H1 (cell line): Measurements from ENCODE around the gene OR2A25. TPM values are rescaled to one million over a fixed set of nuclear protein-coding genes. Genes with fewer than 3 reads are reported as not detected.
"Not testable (repeated sequence)": the region's sequence is repeated elsewhere in the genome, so short reads cannot be mapped to it uniquely, and the experiment has no call there.

Experiments used
- CTCF ChIA-PET: fragments of 300-600 bp; sonication (Branson Sonifier 250); formaldehyde crosslinking; loops from one replicate; lab custom pipeline; 2021; ENCODE audit not compliant: partially characterized antibody; lab: Charles Lee
- POLR2A ChIA-PET: fragments of 300-600 bp; sonication (Branson Sonifier 250); formaldehyde crosslinking; loops from one replicate; lab custom pipeline; 2021; ENCODE audit warnings: inconsistent platforms; ENCODE audit not compliant: partially characterized antibody; lab: Charles Lee
- DNase-seq, 2 experiments: peaks; one replicate each; pipeline versions ENCODE4 v3.0.0 to v3.0.0-alpha.2; 2010 to 2022; ENCODE audit warnings: low spot score in 2 of 2, low read depth in 1 of 2, mixed read lengths in 1 of 2
- FAIRE-seq: peaks from 2 replicates; lab custom pipeline; 2011; peaks lifted over from hg19 to GRCh38; lab: Jason Lieb, UNC
- H2AFZ ChIP-seq: 2 replicates; pipeline ENCODE4 v1.8.1; 2012; ENCODE audit warnings: low read length, inconsistent platforms
- H2AK5ac ChIP-seq: 2 replicates; pipeline ENCODE4 v1.6.1; 2013; ENCODE audit warnings: low read depth, low read length
- H2BK120ac ChIP-seq: replicated peaks from 2 replicates; pipeline ENCODE3; 2013; ENCODE audit warnings: low read depth, low read length, inconsistent platforms
- H2BK12ac ChIP-seq: 2 replicates; pipeline ENCODE4 v1.6.1; 2013; ENCODE audit warnings: low read depth, low read length
- H2BK15ac ChIP-seq: 2 replicates; pipeline ENCODE4 v1.6.1; 2013; ENCODE audit warnings: low read length
- H2BK20ac ChIP-seq: 2 replicates; pipeline ENCODE4 v1.6.1; 2013; ENCODE audit warnings: low read length
- H2BK5ac ChIP-seq: 2 replicates; pipeline ENCODE4 v1.6.1; 2013; ENCODE audit warnings: low read depth, low read length
- H3K14ac ChIP-seq: 2 replicates; pipeline ENCODE4 v1.6.1; 2013; ENCODE audit warnings: inconsistent platforms; ENCODE audit not compliant: insufficient read length
- H3K18ac ChIP-seq: 2 replicates; pipeline ENCODE4 v1.6.1; 2013; ENCODE audit warnings: low read length; ENCODE audit errors: extremely low read depth
- H3K23ac ChIP-seq: 2 replicates; pipeline ENCODE4 v1.6.1; 2013; ENCODE audit warnings: inconsistent platforms; ENCODE audit not compliant: insufficient read length
- H3K23me2 ChIP-seq: 2 replicates; pipeline ENCODE4 v1.6.1; 2013; ENCODE audit warnings: low read depth, low read length
- H3K27ac ChIP-seq: 2 replicates; pipeline ENCODE4 v1.6.1; 2011; ENCODE audit warnings: low read depth, low read length, inconsistent platforms
- H3K27me3 ChIP-seq, 4 experiments: replicated peaks in 1 of 4; 1 replicate in 1 of 4; 2 replicates in 3 of 4; pipeline versions ENCODE4 v1.6.1 to v1.8.1; 2011 to 2013; ENCODE audit warnings: low read length in 3 of 4, mild to moderate bottlenecking in 3 of 4, inconsistent platforms in 2 of 4, mixed read lengths in 2 of 4, moderate library complexity in 1 of 4; ENCODE audit not compliant: control insufficient read depth in 3 of 4, insufficient read depth in 3 of 4; ENCODE audit errors: extremely low read depth in 1 of 4
- H3K36me3 ChIP-seq, 4 experiments: 2 replicates each; pipeline versions ENCODE4 v1.6.1 to v1.8.1; 2011 to 2013; ENCODE audit warnings: mild to moderate bottlenecking in 4 of 4, low read length in 3 of 4, moderate library complexity in 2 of 4, control low read depth in 1 of 4, inconsistent platforms in 1 of 4; ENCODE audit not compliant: insufficient read depth in 4 of 4, control insufficient read depth in 2 of 4
- H3K4ac ChIP-seq: replicated peaks from 2 replicates; pipeline ENCODE3; 2013; ENCODE audit warnings: low read length, low read depth, mixed read lengths, inconsistent platforms; ENCODE audit not compliant: insufficient read length
- H3K4me1 ChIP-seq, 4 experiments: replicated peaks in 1 of 4; 1 replicate in 1 of 4; 2 replicates in 3 of 4; pipeline versions ENCODE4 v1.6.1 to v1.8.1; 2011 to 2013; ENCODE audit warnings: low read length in 3 of 4, inconsistent platforms in 2 of 4, mixed read lengths in 1 of 4; ENCODE audit not compliant: insufficient read depth in 4 of 4, control insufficient read depth in 3 of 4
- H3K4me2 ChIP-seq, 2 experiments: 2 replicates each; pipeline versions ENCODE4 v1.6.1 to v1.8.1; 2011 to 2013; ENCODE audit warnings: low read depth in 2 of 2, low read length in 2 of 2, control low read depth in 1 of 2, inconsistent platforms in 1 of 2, mild to moderate bottlenecking in 1 of 2; ENCODE audit not compliant: insufficient read depth in 1 of 2
- H3K4me3 ChIP-seq, 4 experiments: fragments of 200-600, 300-600 bp in 1 of 4; sonication (generic), shearing (Covaris generic), sonication (Bioruptor Twin) in 1 of 4; 2 replicates each; pipeline versions ENCODE4 v1.5.1 to v1.8.1; 2011 to 2016; ENCODE audit warnings: low read length in 4 of 4, low read depth in 3 of 4, control low read depth in 2 of 4, inconsistent platforms in 2 of 4, mild to moderate bottlenecking in 2 of 4, mixed read lengths in 1 of 4, moderate library complexity in 1 of 4; ENCODE audit not compliant: insufficient read depth in 2 of 4; ENCODE audit errors: extremely low read depth in 1 of 4
- H3K56ac ChIP-seq: replicated peaks from 2 replicates; pipeline ENCODE3; 2013; ENCODE audit warnings: low read depth, mild to moderate bottlenecking, mixed read lengths, low read length, inconsistent platforms; ENCODE audit not compliant: insufficient read length
- H3K79me1 ChIP-seq: 2 replicates; pipeline ENCODE4 v1.6.1; 2013; ENCODE audit warnings: low read depth, low read length, control low read depth
- H3K79me2 ChIP-seq, 2 experiments: 2 replicates each; pipeline versions ENCODE4 v1.6.1 to v1.8.1; 2012 to 2013; ENCODE audit warnings: low read length in 2 of 2, mild to moderate bottlenecking in 2 of 2, inconsistent platforms in 1 of 2; ENCODE audit not compliant: insufficient read depth in 2 of 2, control insufficient read depth in 1 of 2
- H3K9ac ChIP-seq, 4 experiments: replicated peaks in 1 of 4; 1 replicate in 1 of 4; 2 replicates in 3 of 4; pipeline versions ENCODE4 v1.6.1 to v1.8.1; 2011 to 2013; ENCODE audit warnings: low read depth in 3 of 4, low read length in 3 of 4, control low read depth in 2 of 4, mild to moderate bottlenecking in 2 of 4, moderate library complexity in 2 of 4, inconsistent platforms in 1 of 4; ENCODE audit errors: extremely low read depth in 1 of 4
- H3K9me3 ChIP-seq, 2 experiments: 2 replicates each; pipeline versions ENCODE4 v1.6.1 to v1.8.1; 2012 to 2013; ENCODE audit warnings: mild to moderate bottlenecking in 2 of 2, moderate library complexity in 2 of 2, control low read depth in 1 of 2, inconsistent platforms in 1 of 2, low read depth in 1 of 2, low read length in 1 of 2, mixed read lengths in 1 of 2; ENCODE audit not compliant: insufficient read depth in 2 of 2
- H4K20me1 ChIP-seq, 2 experiments: replicated peaks in 1 of 2; 2 replicates each; pipeline versions ENCODE3 to v1.8.1; 2011 to 2013; ENCODE audit warnings: inconsistent platforms in 2 of 2, low read length in 2 of 2, mild to moderate bottlenecking in 1 of 2; ENCODE audit not compliant: insufficient read depth in 2 of 2, control insufficient read depth in 1 of 2
- H4K5ac ChIP-seq: 2 replicates; pipeline ENCODE4 v1.6.1; 2013; ENCODE audit warnings: low read length, low read depth, mixed read lengths, inconsistent platforms; ENCODE audit not compliant: insufficient read length
- H4K8ac ChIP-seq: 2 replicates; pipeline ENCODE4 v1.8.0; 2013; ENCODE audit warnings: mild to moderate bottlenecking, moderate library complexity, low read length, inconsistent platforms; ENCODE audit not compliant: insufficient read depth; ENCODE audit errors: extremely low read depth
- H4K91ac ChIP-seq: replicated peaks from 2 replicates; pipeline ENCODE3; 2013; ENCODE audit warnings: low read length, mixed read lengths, inconsistent platforms; ENCODE audit not compliant: insufficient read length
- CREB1 ChIP-seq: IDR thresholded peaks from 2 replicates; pipeline ENCODE4 v1.6.1; 2012; ENCODE audit warnings: inconsistent platforms
- EZH2 ChIP-seq: fragments of 200-600 bp; sonication (generic); IDR thresholded peaks from 2 replicates; pipeline ENCODE4 v1.7.1; 2012; ENCODE audit warnings: low read depth, mild to moderate bottlenecking, moderate library complexity, low read length, inconsistent platforms; ENCODE audit not compliant: severe bottlenecking
- WGBS, 2 experiments: shearing (Covaris generic) in 1 of 2; methylation state at CpG; one replicate each; pipeline versions ENCODE4 v1.1.6 to v1.1.7; 2013 to 2015; ENCODE audit warnings: low lambda C conversion rate in 2 of 2, mixed read lengths in 2 of 2, inconsistent platforms in 1 of 2, low coverage in 1 of 2, missing lambda C conversion rate in 1 of 2; ENCODE audit not compliant: insufficient replicate concordance in 2 of 2, insufficient coverage in 1 of 2, insufficient read length in 1 of 2; ENCODE audit errors: extremely low coverage in 1 of 2, missing lambda C conversion rate in 1 of 2; 5-methylcytosine and 5-hydroxymethylcytosine counted together
- polyA plus RNA-seq, 7 experiments: library from polyadenylated mRNA; depleted of rRNA in 3 of 7; stranded (reverse) in 5 of 7; unstranded in 2 of 7; fragments of >200 nt in 5 of 7; fragments of 200-250 nt in 2 of 7; gene quantifications; 1 replicate in 5 of 7; 2 replicates in 1 of 7; 4 replicates in 1 of 7; pipeline versions ENCODE4 v1.2.1 to v1.2.3, GENCODE V29; 2011 to 2013; ENCODE audit warnings: missing spikeins in 2 of 7, mixed read lengths in 2 of 7
- total RNA-seq: library from RNA; stranded (reverse); fragmentation: NEBNext Ultra II Directional; extraction: Animal tissue kit (Norgen Biotek cat#: 25700); gene quantifications from 2 replicates; pipeline ENCODE4 v1.2.1, GENCODE V29; 2021

OR2A25 gene
- total and polyA plus RNA-seq, 2 of the 8 experiments (the other 6 are each of a cell fraction or from before 2014, with no cell fraction given) = not detected

GRCh38 chr7:144050093-144050492 is 19.5 kb upstream of the OR2A25 start:
- Histone ChIP-seq H2AFZ (no peak overlapping the region), H2BK15ac (no peak overlapping the region), H4K20me1 (no peaks in the 10 kb centered on the region), H3K79me2 (no peaks in the 10 kb centered on the region), H4K91ac (no peak overlapping the region), H2BK120ac (no peak overlapping the region), H3K18ac (no peak overlapping the region), H2AK5ac (no peak overlapping the region), H3K4ac (no peak overlapping the region), H3K4me3 (no peak overlapping the region), H3K56ac (no peak overlapping the region), H3K23me2 (no peaks in the 10 kb centered on the region; the same call in 1 of the 2 replicates), H4K5ac (no peak overlapping the region), H3K9me3 (no peaks in the 10 kb centered on the region), H2BK5ac (no peak overlapping the region), H3K79me1 (no peaks in the 10 kb centered on the region), H3K14ac (no peak overlapping the region), H3K4me1 (no peaks in the 10 kb centered on the region), H3K23ac (no peak overlapping the region), H3K9ac (no peak overlapping the region), H3K36me3 (no peaks in the 10 kb centered on the region), H4K8ac (no peak overlapping the region), H2BK20ac (no peak overlapping the region), H2BK12ac (no peak overlapping the region), H3K27me3 (no peaks in the 10 kb centered on the region), H3K4me2 (no peak overlapping the region), H3K27ac (no peak overlapping the region)
- 90% methylated on average over 3 of the region's 3 CpGs; no CpG with 5 or more reads in 1 of the 2 experiments for WGBS, 2 experiments
- DNase-seq (no peak), FAIRE-seq (no peak)
- no peak for TF ChIP-seq CREB1
- no peak for TF ChIP-seq EZH2
- ChIA-PET CTCF (no interaction called here), POLR2A (no interaction called here)

- H2BK20ac ChIP-seq, POLR2A ChIA-PET, H3K27me3 ChIP-seq, FAIRE-seq, H3K27ac ChIP-seq, H3K18ac ChIP-seq, DNase-seq, H2AK5ac ChIP-seq, H2BK12ac ChIP-seq, H3K4me2 ChIP-seq, H3K9ac ChIP-seq, H2BK120ac ChIP-seq, H2AFZ ChIP-seq, H3K79me2 ChIP-seq, H3K4me3 ChIP-seq, H3K36me3 ChIP-seq, H2BK5ac ChIP-seq, H3K9me3 ChIP-seq, H4K8ac ChIP-seq, H2BK15ac ChIP-seq, H3K56ac ChIP-seq, H3K14ac ChIP-seq, H4K91ac ChIP-seq, H4K20me1 ChIP-seq, H4K5ac ChIP-seq, H3K4ac ChIP-seq, H3K23me2 ChIP-seq, H3K79me1 ChIP-seq, H3K23ac ChIP-seq, H3K4me1 ChIP-seq: not testable (repeated sequence)
- CTCF ChIA-PET = interaction anchor here (1.5 kb wide), 1 partner anchor 12 kb away, joined by 3 read pairs; no protein-coding TSS in a partner anchor
- 93% methylated on average over 8 of the region's 8 CpGs; no CpG with 5 or more reads in 1 of the 2 experiments for WGBS, 2 experiments
Observed at GRCh38 chr7:144050884-144051283, 18.7 kb upstream of the OR2A25 start.
